Measurements from ENCODE around the gene NFATC4. TPM values are rescaled to one million over a fixed set of nuclear protein-coding genes. Genes with fewer than 3 reads are reported as not detected.
"Not testable (repeated sequence)": the region's sequence is repeated elsewhere in the genome, so short reads cannot be mapped to it uniquely, and the experiment has no call there.

Gene NFATC4
- total RNA-seq, 1 experiment from 2014 or later = 60.7 TPM

DNA sequence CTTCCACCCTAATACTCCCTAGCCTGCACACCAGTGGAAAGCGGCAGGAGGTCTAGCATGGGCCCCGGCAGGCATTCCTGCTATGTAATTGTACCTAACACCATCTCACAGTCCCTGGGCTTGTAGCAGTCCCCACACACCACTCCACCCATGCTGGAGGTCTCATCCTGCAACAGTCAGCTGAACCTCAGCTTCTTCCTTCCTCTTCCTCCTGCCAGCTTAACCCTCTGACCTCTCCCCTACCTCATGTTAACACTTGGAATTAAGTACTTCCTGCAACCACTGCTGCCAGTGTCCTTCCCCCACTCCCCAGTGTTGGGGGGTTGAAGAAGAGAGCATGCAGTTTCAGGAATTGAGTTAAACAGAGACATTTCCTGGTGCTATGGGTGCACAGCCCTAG, 40.7 kb upstream of the NFATC4 start (continued):
- TF ChIP-seq, protein P1, sequence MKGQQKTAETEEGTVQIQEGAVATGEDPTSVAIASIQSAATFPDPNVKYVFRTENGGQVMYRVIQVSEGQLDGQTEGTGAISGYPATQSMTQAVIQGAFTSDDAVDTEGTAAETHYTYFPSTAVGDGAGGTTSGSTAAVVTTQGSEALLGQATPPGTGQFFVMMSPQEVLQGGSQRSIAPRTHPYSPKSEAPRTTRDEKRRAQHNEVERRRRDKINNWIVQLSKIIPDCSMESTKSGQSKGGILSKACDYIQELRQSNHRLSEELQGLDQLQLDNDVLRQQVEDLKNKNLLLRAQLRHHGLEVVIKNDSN (CRISPR knock-in tag; IDR thresholded peaks at IDR 0.05) = no peak
- no peak for TF ChIP-seq HMGA2 (CRISPR knock-in tag; IDR thresholded peaks at IDR 0.05)
- no peak for TF ChIP-seq IRF2 (CRISPR knock-in tag; IDR thresholded peaks at IDR 0.05; ENCODE audit: borderline replicate concordance, low read depth)
- TF ChIP-seq ATF1 (CRISPR knock-in tag; IDR thresholded peaks at IDR 0.05) = no peak

DNA sequence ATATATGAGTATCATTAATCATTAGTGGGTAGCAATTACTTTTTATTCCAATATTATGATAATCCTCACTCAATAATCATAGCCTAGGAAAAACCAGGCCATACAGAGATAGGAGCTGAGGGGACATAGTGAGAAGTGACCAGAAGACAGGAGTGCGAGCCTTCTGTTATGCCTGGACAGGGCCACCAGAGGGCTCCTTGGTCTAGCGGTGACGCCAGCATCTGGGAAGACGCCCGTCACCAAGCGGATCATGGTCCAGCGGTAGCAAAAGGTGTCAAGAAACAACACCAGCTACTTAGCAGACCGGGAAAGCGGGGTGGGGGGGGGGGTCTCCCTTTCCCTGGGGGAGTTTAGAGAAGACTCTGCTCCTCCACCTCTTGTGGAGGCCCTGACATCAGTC, 40.1 kb upstream of the NFATC4 start:
- DNase-seq (ENCODE audit: low spot score) = peak; percentile 68
- H3K4me1 Mint-ChIP-seq, H3K4me3 Mint-ChIP-seq, H3K9me3 Mint-ChIP-seq, POLR2A ChIA-PET, ATAC-seq, H3K27ac Mint-ChIP-seq, H3K36me3 Mint-ChIP-seq: not testable (repeated sequence)
- H3K27me3 Mint-ChIP-seq (ENCODE audit: low read depth) = peaks cover 82% of the 10 kb centered on the region
- CTCF ChIA-PET = interaction anchor here (0.6 to 17.1 kb wide), 14 partner anchors 10 to 131 kb away, joined by 3 to 518 read pairs (median 4); partner anchors contain the start of genes CBLN3, CIDEB, KHNYN and LTB4R2
- TF ChIP-seq, protein P2, sequence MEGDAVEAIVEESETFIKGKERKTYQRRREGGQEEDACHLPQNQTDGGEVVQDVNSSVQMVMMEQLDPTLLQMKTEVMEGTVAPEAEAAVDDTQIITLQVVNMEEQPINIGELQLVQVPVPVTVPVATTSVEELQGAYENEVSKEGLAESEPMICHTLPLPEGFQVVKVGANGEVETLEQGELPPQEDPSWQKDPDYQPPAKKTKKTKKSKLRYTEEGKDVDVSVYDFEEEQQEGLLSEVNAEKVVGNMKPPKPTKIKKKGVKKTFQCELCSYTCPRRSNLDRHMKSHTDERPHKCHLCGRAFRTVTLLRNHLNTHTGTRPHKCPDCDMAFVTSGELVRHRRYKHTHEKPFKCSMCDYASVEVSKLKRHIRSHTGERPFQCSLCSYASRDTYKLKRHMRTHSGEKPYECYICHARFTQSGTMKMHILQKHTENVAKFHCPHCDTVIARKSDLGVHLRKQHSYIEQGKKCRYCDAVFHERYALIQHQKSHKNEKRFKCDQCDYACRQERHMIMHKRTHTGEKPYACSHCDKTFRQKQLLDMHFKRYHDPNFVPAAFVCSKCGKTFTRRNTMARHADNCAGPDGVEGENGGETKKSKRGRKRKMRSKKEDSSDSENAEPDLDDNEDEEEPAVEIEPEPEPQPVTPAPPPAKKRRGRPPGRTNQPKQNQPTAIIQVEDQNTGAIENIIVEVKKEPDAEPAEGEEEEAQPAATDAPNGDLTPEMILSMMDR (IDR thresholded peaks at IDR 0.05) = peak; percentile 37

DNA sequence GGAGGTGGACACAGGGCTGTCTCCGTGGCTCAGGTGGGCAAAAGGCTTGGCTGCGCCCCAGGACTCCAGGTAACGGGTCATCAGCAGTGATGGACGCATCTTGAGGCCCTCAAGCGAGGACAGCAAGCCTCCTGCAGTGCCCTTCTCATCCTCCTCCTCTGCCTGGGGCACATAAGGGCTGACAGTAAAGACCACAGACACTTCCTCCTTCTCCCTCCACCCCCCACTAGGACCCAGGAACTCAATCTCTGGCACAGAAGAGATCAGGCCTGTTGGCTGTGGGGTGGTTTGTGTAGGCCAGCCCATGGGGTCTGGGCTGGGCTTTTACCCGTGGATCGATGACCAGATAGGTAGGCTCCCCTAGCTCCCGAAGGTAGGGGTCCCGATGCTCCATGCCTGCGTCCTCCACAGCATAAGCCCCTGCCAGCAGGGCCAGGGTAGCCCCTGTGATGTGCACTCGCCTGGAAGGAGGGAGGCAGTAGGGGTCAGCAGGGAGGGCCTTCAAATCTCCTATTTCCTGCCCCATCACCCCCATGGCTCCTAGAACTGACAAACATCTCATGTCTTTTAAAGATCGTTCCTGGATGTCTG, 38.8 kb upstream of the NFATC4 start:
- H3K36me3 Mint-ChIP-seq = no peaks in the 10 kb centered on the region
- CTCF ChIA-PET = interaction anchor here (0.6 to 17.1 kb wide), 8 partner anchors 11 to 113 kb away, joined by 3 to 518 read pairs (median 4); partner anchors contain the start of genes CBLN3, KHNYN, LTB4R2 and RIPK3
- TF ChIP-seq SOX15 (CRISPR knock-in tag; IDR thresholded peaks at IDR 0.05) = no peak
- TF ChIP-seq ZNF671 (CRISPR knock-in tag; IDR thresholded peaks at IDR 0.05) = no peak
- no peak for TF ChIP-seq SP1 (CRISPR knock-in tag; conservative IDR thresholded peaks at IDR 0.05)
- TF ChIP-seq, protein P3, sequence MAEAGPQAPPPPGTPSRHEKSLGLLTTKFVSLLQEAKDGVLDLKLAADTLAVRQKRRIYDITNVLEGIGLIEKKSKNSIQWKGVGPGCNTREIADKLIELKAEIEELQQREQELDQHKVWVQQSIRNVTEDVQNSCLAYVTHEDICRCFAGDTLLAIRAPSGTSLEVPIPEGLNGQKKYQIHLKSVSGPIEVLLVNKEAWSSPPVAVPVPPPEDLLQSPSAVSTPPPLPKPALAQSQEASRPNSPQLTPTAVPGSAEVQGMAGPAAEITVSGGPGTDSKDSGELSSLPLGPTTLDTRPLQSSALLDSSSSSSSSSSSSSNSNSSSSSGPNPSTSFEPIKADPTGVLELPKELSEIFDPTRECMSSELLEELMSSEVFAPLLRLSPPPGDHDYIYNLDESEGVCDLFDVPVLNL (CRISPR knock-in tag; IDR thresholded peaks at IDR 0.05; ENCODE audit: borderline replicate concordance, low read depth) = no peak
- TF ChIP-seq ZNF317 (CRISPR knock-in tag; IDR thresholded peaks at IDR 0.05; ENCODE audit: borderline replicate concordance, low read depth) = no peak
- H3K27me3 Mint-ChIP-seq (ENCODE audit: low read depth) = peaks cover 82% of the 10 kb centered on the region
- DNase-seq (ENCODE audit: low spot score) (no peak), ATAC-seq (no peak)
- H3K27ac Mint-ChIP-seq = no peak overlapping the region
- H3K4me1 Mint-ChIP-seq = peaks cover 13% of the 10 kb centered on the region
- no peaks in the 10 kb centered on the region for H3K9me3 Mint-ChIP-seq
- no peak overlapping the region for H3K4me3 Mint-ChIP-seq
- POLR2A ChIA-PET = no interaction called here

DNA sequence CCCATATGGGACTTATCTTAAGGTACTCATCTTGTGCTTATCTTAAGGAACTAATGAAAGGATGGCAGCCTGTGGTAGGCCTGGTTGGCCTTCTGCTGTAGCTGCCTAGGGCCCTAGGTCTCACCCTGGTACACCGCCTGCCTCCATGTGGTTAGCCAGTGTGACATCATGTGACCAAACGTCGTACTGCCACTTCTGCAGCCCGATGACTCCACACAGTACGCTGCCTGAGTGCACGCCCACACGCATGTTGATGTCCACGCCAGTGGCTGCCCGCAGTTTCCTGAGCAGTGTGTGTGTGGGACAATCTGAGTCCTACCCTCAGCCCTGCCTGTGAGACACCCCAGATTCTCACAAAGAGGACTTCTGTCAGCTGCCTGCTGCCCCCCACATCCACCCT, 38.2 kb upstream of the NFATC4 start:
- H3K27ac Mint-ChIP-seq = no peak overlapping the region
- CTCF ChIA-PET = interaction anchor here (1.1 to 17.1 kb wide), 2 partner anchors 36 to 98 kb away, joined by 6 to 518 read pairs; partner anchors contain the start of genes CBLN3 and KHNYN
- ATAC-seq = no peak
- no peaks in the 10 kb centered on the region for H3K36me3 Mint-ChIP-seq
- no peak for DNase-seq (ENCODE audit: low spot score)
- H3K4me3 Mint-ChIP-seq = no peak overlapping the region
- no peaks in the 10 kb centered on the region for H3K9me3 Mint-ChIP-seq
- POLR2A ChIA-PET = no interaction called here
- H3K27me3 Mint-ChIP-seq (ENCODE audit: low read depth) = peaks cover 88% of the 10 kb centered on the region
- TF ChIP-seq ZNF219 (CRISPR knock-in tag; IDR thresholded peaks at IDR 0.05; ENCODE audit: borderline replicate concordance) (no peak), ZNF317 (CRISPR knock-in tag; IDR thresholded peaks at IDR 0.05; ENCODE audit: borderline replicate concordance, low read depth) (no peak)
- TF ChIP-seq, protein P4, sequence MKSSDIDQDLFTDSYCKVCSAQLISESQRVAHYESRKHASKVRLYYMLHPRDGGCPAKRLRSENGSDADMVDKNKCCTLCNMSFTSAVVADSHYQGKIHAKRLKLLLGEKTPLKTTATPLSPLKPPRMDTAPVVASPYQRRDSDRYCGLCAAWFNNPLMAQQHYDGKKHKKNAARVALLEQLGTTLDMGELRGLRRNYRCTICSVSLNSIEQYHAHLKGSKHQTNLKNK (CRISPR knock-in tag; IDR thresholded peaks at IDR 0.05) = no peak
- H3K4me1 Mint-ChIP-seq = peaks cover 13% of the 10 kb centered on the region
